OCI-LY1 (cell line): ENCODE results near the gene SLC2A11.

Experiments
- H2AFZ ChIP-seq: fragments of 200-600 bp; sonication (generic), shearing (Covaris generic); 2 replicates; pipeline ENCODE4 v1.6.0; 2014; ENCODE audit warnings: antibody characterized with exemption, mild to moderate bottlenecking, low read length
- H3F3A ChIP-seq: fragments of 200-600 bp; sonication (generic), shearing (Covaris generic); 2 replicates; pipeline ENCODE4 v1.6.0; 2014; ENCODE audit warnings: mild to moderate bottlenecking, antibody characterized with exemption, low read length, moderate library complexity; ENCODE audit not compliant: insufficient read depth
- H3K27ac ChIP-seq: fragments of 200-600 bp; sonication (generic); 2 replicates; pipeline ENCODE4 v1.5.1; 2014; ENCODE audit warnings: low read length, mixed run types, mild to moderate bottlenecking, low read depth; ENCODE audit not compliant: poor library complexity, severe bottlenecking
- H3K27me3 ChIP-seq: fragments of 200-600 bp; sonication (generic); 2 replicates; pipeline ENCODE4 v1.6.0; 2014; ENCODE audit warnings: antibody characterized with exemption, mild to moderate bottlenecking, low read length, moderate library complexity; ENCODE audit not compliant: insufficient read depth
- H3K36me3 ChIP-seq: fragments of 200-600 bp; sonication (generic); 2 replicates; pipeline ENCODE4 v1.6.1; 2014; ENCODE audit warnings: mild to moderate bottlenecking, antibody characterized with exemption, low read length, moderate library complexity, mixed read lengths; ENCODE audit not compliant: insufficient read depth
- H3K4me1 ChIP-seq: fragments of 200-600 bp; sonication (generic); 2 replicates; pipeline ENCODE4 v1.5.1; 2014; ENCODE audit warnings: mild to moderate bottlenecking, low read length, moderate library complexity; ENCODE audit not compliant: insufficient read depth, severe bottlenecking
- H3K4me2 ChIP-seq: fragments of 200-600 bp; sonication (generic), shearing (Covaris generic); 2 replicates; pipeline ENCODE4 v1.6.1; 2014; ENCODE audit warnings: low read length
- H3K4me3 ChIP-seq: fragments of 200-600 bp; sonication (generic); 2 replicates; pipeline ENCODE4 v1.5.1; 2014; ENCODE audit warnings: low read length, low read depth, mild to moderate bottlenecking, mixed read lengths; ENCODE audit not compliant: poor library complexity, severe bottlenecking
- H3K79me2 ChIP-seq: fragments of 200-600 bp; shearing (Covaris generic); 2 replicates; pipeline ENCODE4 v1.6.1; 2016; ENCODE audit warnings: mixed run types, low read length, mixed read lengths; ENCODE audit not compliant: insufficient read depth
- H3K9ac ChIP-seq: fragments of 200-600 bp; sonication (generic), shearing (Covaris generic); 2 replicates; pipeline ENCODE4 v1.6.1; 2014; ENCODE audit warnings: mild to moderate bottlenecking, low read length, mixed read lengths
- H3K9me2 ChIP-seq: fragments of 200-600 bp; sonication (generic), shearing (Covaris generic); 2 replicates; pipeline ENCODE4 v1.6.1; 2014; ENCODE audit warnings: low read depth, mild to moderate bottlenecking, low read length, mixed read lengths
- H3K9me3 ChIP-seq: fragments of 200-600 bp; shearing (Covaris generic); 2 replicates; pipeline ENCODE4 v1.6.1; 2014; ENCODE audit warnings: low read length, mixed read lengths
- H4K20me1 ChIP-seq: fragments of 200-600 bp; sonication (generic), shearing (Covaris generic); 2 replicates; pipeline ENCODE4 v1.6.0; 2016; ENCODE audit warnings: mild to moderate bottlenecking, low read length; ENCODE audit not compliant: insufficient read depth
- EZH2 ChIP-seq: fragments of 200-600 bp; sonication (generic), shearing (Covaris generic); IDR thresholded peaks from 2 replicates; pipeline ENCODE4 v1.8.0; 2017; ENCODE audit warnings: borderline replicate concordance, mixed run types, mild to moderate bottlenecking, antibody characterized with exemption, low read length, moderate library complexity, mixed read lengths
- TF ChIP-seq, protein P1 (sequence below): fragments of 200-600 bp; sonication (generic), shearing (Covaris generic); IDR thresholded peaks from 2 replicates; pipeline ENCODE4 v1.5.1; 2017; ENCODE audit warnings: mild to moderate bottlenecking, antibody characterized with exemption, low read length, moderate library complexity, mixed read lengths

Gene SLC2A11

DNA sequence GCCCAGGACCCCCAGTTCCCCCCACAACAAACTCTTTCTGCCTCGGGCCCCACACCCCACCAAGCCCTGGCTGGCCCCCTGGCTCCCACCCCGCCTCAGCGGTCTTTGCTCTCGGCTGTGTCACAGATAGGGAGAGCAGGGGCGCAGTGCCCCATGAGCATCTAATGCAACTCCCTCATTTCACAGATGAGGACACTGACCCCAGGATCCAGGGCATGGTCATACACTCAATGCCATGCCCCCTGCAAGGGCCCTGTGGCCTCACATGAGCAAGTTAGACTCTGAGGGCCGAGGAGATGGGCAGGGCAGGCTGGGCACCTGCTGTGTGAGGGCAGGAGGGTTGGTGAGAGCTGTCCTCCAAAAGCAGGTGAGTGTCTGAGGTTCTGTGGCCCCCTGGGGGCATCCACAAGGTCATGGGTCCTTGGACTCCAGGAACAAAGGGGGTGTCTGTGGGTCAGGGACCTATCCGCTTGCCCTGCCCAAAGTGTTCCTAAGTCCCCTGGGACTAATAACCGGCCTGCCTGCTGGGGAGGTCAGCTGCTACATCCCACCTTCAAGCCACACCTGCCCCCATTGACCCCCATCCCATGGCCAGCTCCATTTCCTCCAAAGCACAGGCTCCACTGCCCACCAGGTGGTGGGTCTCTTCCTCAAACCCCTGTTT is 39.0 kb downstream of the SLC2A11 start:
- H3F3A ChIP-seq = no peaks in the 10 kb centered on the region
- H3K9me2 ChIP-seq = no peaks in the 10 kb centered on the region
- H3K9me3 ChIP-seq = no peaks in the 10 kb centered on the region
- H2AFZ ChIP-seq = no peak overlapping the region
- no peaks in the 10 kb centered on the region for H4K20me1 ChIP-seq
- H3K4me1 ChIP-seq = peaks cover 22% of the 10 kb centered on the region
- H3K27ac ChIP-seq = no peak overlapping the region
- H3K27me3 ChIP-seq = no peaks in the 10 kb centered on the region
- no peak overlapping the region; the same call in 1 of the 2 replicates for H3K4me2 ChIP-seq
- H3K36me3 ChIP-seq = peaks cover 59% of the 10 kb centered on the region
- no peak overlapping the region; the same call in 1 of the 2 replicates for H3K9ac ChIP-seq
- no peak overlapping the region for H3K4me3 ChIP-seq
- H3K79me2 ChIP-seq = no peaks in the 10 kb centered on the region; the same call in 1 of the 2 replicates
- no peak for TF ChIP-seq EZH2
- TF ChIP-seq, protein P1, sequence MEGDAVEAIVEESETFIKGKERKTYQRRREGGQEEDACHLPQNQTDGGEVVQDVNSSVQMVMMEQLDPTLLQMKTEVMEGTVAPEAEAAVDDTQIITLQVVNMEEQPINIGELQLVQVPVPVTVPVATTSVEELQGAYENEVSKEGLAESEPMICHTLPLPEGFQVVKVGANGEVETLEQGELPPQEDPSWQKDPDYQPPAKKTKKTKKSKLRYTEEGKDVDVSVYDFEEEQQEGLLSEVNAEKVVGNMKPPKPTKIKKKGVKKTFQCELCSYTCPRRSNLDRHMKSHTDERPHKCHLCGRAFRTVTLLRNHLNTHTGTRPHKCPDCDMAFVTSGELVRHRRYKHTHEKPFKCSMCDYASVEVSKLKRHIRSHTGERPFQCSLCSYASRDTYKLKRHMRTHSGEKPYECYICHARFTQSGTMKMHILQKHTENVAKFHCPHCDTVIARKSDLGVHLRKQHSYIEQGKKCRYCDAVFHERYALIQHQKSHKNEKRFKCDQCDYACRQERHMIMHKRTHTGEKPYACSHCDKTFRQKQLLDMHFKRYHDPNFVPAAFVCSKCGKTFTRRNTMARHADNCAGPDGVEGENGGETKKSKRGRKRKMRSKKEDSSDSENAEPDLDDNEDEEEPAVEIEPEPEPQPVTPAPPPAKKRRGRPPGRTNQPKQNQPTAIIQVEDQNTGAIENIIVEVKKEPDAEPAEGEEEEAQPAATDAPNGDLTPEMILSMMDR = no peak

DNA sequence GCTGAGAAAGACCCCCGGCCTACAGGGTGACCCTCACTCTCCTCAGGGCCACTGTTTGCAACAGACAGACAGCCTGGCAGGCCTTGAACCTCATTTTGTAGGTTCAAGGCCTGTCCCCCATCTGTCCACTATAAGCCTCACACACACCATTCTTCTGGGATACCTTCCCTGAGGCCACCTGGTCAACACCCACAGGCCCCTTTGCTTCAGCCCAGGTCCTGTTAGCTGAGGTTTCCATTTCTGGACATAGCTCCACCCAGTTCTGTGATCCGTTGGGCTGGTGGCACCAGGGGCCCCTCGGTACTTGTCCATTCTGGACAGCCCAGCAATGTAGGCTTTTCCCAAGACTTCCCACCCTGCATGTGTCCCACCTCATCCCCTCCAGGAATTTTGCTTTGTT is 39.6 kb downstream of the SLC2A11 start:
- H4K20me1 ChIP-seq = no peaks in the 10 kb centered on the region
- no peaks in the 10 kb centered on the region; the same call in 1 of the 2 replicates for H3K79me2 ChIP-seq
- no peaks in the 10 kb centered on the region for H3K27me3 ChIP-seq
- peaks cover 59% of the 10 kb centered on the region for H3K36me3 ChIP-seq
- no peak overlapping the region for H3K27ac ChIP-seq
- no peaks in the 10 kb centered on the region for H3K9me2 ChIP-seq
- TF ChIP-seq EZH2 = no peak
- TF ChIP-seq, protein P1 = no peak
- H3K4me3 ChIP-seq = no peak overlapping the region
- H3K9me3 ChIP-seq = no peaks in the 10 kb centered on the region
- H3K4me1 ChIP-seq = peaks cover 22% of the 10 kb centered on the region
- no peak overlapping the region for H2AFZ ChIP-seq
- no peak overlapping the region for H3K4me2 ChIP-seq
- no peaks in the 10 kb centered on the region for H3F3A ChIP-seq
- no peak overlapping the region for H3K9ac ChIP-seq

DNA sequence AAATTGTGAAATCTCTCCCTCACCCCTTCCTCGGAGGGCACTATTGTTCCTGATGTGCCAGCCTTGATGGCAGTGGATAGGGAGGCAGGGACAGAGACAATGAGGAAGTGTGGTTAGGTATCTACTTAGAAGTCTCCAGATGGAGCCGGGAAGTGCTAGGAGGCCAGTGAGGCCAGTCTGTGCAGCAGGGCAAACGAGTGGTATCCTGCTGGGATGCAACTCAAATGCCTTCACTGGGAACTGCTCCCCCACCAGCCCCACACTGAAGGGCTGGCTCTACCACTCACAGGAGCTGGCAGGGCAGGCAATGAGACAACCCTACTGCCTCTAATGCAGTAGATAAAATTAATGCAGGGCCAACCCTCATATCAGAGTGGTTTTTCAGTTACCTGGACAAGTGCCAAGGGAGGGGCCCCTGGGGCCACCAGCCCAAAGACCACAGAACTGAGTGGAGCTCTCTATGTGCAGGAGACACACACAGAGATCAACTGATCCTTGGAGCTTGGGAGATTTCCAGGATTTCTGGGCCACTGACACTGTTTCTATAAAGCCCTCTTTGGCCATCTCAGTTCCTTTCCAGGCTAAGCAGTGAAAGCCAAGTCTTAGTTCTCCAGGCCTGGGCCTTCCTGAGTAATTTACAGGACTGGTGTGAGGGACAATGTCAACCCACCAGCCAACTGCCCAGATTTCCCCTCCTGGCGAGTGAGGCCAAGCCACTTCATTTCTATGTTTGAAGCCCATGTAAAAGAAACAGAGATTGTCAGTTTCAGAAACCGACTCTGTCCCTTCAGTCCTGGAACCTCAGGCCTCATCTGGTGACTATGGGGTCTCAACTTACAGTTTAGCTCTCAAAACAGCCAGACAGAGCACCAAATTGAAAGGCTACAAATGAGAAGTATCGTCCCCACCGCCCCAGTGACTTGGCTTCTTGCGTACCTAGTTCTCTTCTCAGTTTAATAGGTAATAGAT is 40.6 kb downstream of the SLC2A11 start:
- Histone ChIP-seq H3K79me2 (no peaks in the 10 kb centered on the region; the same call in 1 of the 2 replicates), H3F3A (no peaks in the 10 kb centered on the region), H3K9me2 (no peaks in the 10 kb centered on the region), H2AFZ (no peak overlapping the region), H3K36me3 (peaks cover 59% of the 10 kb centered on the region), H3K4me2 (no peak overlapping the region), H3K9ac (no peak overlapping the region), H3K4me1 (peaks cover 19% of the 10 kb centered on the region), H3K27ac (no peak overlapping the region), H3K9me3 (no peaks in the 10 kb centered on the region), H3K4me3 (no peak overlapping the region), H4K20me1 (no peaks in the 10 kb centered on the region), H3K27me3 (no peaks in the 10 kb centered on the region)
- TF ChIP-seq EZH2 = no peak
- TF ChIP-seq, protein P1 = no peak
